HL-60/S4 (cell line): Measurements from ENCODE around the gene TRIP13.

Experiments
- in situ Hi-C: fragments of 300-500 bp; cut with MboI; formaldehyde crosslinking; loops from 2 replicates; pipeline ENCODE4 v1.14.3; 2022; ENCODE audit warnings: low sequenced_read_pairs

TRIP13 gene

DNA sequence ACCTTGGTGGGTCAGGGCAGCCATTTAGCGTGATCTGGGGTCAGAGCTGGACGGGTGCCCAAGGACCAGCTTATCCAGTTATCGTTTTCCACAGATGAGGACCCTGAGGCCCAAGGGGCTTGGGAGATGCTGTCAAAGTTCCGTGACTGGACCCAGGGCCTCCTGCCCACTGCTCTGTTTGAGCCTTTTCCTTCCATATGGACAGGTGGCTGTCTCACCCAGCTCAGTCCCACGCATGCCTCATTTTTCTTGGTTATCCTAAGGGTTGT is 56.5 kb downstream of the TRIP13 start:
- in situ Hi-C loops = loop anchor here (25.0 kb wide), 1 partner anchor 188 kb away; no protein-coding TSS in a partner anchor

DNA sequence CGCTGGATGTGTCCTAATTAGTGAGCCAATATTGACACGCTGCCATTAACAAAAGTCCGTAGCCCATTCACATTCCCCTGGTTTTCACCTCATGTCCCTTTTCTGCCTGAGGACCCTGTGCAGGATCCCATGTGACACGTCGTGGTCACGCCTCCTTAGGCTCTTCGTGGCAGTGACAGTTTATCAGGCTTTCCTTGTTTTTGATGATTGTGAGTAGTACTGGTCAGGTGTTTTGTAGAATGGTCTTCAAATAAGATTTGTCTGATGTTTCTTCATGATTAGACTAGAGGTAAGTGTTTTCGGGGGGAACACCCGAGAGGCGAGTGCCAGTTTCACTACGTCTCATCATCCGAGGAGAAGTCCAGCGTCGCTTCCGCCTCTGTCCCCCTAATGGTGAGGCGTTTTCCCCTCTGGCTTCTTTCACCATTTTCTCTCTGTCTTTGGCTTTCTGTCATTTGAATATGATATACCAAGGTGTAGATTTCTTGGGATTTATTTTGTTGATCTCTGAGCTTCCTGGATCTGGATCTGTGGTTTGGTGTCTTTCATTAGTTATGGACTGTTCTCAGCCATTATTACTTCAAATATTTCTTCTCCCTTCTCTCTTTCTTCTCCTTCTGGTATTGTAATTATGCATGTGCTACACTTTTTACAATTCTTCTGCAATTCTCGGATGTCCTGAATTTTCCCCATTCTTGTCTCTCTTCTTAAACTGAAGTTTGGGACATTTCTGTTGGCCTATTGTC is 57.3 kb downstream of the TRIP13 start:
- in situ Hi-C loops = loop anchor here (25.0 kb wide), 1 partner anchor 187 kb away; no protein-coding TSS in a partner anchor

DNA sequence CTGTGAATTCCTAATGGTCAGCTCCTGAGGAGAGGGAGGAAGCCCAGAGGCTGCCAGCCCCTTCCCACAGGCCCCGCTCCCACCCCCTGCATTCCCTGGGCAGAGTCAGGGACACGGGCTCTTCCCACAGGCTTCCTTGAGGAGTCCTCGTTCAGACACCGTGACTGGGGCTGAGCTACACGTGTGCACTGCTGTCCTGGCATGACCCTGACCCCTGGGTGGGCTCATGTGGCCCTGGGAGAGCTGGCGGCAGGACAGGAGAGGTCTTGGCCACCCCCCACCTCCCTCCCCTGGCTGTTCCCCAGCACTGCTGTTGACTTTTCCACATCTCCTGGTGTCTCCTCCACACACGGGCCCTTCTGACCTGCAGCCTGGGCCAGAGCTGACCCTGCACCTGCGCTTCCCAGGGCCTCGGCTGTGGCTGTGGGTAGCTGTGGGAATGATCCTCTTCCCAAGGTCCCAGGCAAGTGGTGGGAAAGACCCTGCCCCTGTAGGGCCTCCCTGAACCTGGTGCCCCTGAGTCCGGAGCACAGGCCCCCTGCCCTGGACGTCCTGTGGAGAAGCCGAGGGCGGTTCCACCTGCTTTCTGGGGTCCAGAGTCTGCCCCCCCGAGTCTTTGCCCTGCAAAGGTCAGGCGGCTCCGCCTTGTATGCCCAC is 59.4 kb downstream of the TRIP13 start:
- in situ Hi-C loops = no loop called here

DNA sequence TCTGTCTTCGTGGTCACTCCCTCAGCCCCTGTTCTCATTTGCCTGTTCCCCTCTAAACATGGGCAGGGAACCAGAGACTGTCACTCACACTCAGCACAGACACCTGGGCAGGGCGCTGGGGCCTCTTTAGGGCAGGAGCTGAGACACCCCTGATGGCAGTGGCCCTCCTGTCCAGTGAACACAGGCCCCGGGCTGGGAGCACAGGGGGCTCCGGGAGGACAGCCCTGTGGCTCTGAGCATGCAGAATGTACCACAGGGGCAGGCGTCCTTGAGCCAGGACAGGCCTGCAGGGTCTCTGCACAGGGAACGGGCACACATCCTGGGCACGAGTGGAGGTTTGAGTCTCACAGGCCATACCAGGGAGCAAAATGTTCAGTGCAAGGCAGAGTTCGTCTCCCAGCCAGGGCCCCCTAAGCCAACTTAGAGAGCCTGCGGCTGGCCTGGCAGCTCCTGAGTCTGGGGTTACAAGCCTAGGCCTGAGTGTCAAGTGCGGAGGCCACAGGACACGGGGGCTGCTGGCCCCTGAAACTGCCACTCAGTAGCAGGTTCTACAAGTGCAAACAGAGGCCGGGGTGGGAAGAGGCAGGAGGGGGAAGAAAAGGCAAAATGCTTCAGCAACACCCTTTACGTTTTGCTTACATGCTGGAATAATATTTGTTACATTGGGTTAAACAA is 60.0 kb downstream of the TRIP13 start:
- in situ Hi-C loops = no loop called here

DNA sequence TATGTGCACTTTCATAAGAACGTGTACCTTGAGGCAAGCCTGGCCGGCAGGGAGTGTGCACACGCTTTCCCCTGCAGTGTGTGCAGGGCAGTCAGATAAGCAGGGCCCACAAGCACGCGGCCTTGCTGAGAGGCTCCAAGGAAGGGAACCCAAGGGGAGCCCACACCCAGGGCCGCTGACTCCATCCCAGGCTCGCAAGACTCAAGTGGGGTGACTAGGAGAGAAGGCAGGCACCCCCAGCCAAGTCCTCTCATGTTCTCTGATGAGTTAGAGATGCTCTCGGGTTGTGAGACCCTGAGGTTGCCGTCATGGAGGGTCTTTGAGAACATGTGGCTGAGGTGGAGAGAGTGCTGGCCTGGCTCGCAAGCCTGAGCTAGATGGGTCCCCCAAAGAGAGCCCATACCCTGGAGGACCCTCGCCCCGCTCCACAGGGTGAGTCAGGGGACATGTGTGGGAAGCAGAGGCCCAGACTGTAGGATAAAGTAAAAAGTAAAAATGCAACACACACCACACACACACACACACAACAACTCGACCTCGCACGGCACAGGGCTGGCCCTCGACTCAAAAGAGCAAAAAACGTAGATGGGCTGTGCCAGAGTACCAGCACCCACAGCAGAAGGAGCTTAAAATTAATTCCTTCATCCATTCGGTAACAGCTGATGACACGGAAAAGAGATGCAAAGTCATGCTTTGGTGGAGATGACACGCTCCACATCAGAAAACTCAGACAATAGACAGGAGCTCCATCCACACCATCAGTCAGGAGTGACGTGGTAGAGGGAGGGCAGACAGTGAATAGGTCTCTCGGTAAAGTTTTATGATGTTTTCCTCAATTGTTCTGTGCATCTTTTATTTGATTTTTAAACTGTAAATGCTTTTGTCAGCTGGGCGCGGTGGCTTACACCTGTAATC is 61.1 kb downstream of the TRIP13 start:
- in situ Hi-C loops = no loop called here

DNA sequence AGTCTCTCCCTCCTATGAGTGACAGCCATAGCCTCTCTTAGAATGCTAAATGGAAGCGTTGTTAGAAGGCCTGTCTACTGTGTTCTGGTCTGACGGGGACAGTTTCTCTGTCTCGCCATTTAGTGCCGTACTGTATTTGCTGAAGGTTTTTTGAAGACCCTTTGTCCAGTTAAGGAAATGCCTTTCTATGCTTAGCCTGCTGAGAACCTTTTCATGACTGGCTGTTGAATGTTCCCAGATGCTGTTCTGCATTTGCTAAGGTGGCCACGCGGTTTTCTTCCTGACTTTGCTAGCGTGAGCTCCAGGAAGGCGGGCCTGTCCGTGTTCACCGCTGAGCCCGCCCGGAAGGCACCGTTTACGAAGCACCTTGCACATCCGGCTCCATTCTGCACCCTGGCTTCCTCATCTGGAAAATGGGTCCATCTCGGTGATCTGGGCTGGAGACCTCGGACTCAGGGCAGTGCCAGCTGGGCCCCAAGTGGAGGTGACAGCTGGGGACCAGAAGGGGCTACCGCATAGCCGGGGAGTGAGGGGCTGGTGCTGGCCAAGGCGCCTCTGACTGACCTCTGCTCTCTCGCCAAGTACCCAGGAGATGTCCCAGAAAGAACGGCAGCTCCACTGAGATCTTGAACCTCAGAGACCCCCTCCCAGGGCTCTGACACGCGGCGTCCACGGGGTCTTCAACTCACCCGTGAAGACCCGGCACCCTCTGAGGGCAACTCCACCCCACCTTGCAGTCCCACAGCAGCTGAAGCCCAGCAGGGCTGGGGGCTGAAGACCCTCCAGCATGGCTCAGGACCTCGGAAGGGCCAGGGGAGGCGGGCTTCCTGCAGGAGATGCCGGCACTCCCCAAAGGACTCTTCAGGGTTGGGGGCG is 63.4 kb downstream of the TRIP13 start:
- in situ Hi-C loops = no loop called here

DNA sequence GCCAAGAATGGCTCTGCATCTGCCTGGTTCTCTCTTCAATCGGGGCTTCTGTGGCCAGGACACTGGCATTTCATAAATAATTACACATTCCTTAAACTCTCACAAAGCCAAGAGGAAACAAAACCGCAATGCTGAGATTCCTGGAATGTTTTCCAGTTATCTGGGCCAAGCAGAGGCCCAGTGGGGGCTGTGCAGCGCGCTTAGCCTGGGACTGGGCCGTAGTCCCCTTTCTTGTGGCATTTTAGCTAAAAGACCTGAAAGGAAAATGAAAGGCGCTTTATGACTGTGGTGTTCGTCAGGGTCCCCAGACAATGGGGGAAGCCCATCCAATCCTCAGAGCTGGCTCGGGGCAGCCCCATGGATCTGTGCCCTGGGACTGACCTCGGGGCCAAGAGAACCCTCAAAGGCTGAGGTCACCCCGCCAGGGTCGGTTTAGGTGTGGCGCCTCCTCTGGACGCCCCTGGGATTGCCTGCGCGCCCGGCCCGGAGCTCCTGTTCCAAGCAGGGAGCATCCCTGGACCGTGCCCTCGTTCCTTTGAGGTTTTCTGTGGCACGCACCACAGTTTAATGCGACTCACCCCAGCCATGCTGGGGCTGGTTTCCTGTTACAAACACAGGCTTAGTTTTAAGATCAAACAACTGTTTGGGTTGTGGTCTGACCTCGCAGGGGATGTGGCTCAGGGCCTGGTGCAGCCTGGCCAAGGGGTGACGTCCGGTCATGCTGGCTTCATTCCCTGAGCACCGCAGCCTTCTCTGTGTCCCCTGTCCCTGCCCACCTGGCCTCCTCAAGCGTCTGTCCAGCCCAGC is 64.5 kb downstream of the TRIP13 start:
- in situ Hi-C loops = no loop called here

DNA sequence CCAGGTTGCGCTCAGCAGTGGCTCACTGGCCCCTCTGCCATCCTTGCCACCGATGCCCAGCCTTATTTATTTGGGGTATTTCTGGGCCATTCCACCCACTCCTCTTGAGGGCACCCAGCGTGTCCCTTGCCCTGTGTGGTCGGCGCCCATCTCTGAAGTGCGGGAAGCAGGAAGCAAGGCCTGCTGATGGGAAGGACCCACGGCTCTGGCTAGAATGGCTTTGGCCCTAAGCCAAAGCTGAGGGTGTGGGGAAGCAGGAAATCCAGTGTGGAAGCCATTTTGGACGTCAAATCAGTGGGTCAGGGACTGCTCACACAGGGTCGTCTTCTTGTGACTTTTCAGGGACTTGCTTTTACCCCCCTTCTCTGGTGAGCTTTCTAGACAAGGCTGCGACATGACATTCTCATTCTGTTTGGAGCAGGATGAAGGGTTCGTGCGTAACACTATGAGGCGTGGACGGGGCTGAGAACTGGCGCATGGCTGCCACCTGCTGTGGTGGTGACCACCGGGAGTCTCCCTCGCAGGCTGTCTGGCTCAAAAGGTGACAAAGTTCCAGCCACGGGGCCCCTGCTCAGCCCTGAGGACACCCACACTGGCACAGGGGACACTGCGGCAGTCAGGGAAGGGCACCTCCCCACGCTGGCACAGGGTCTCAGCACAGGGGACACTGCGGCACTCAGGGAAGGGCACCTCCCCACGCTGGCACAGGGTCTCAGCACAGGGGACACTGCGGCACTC is 65.2 kb downstream of the TRIP13 start:
- in situ Hi-C loops = no loop called here

DNA sequence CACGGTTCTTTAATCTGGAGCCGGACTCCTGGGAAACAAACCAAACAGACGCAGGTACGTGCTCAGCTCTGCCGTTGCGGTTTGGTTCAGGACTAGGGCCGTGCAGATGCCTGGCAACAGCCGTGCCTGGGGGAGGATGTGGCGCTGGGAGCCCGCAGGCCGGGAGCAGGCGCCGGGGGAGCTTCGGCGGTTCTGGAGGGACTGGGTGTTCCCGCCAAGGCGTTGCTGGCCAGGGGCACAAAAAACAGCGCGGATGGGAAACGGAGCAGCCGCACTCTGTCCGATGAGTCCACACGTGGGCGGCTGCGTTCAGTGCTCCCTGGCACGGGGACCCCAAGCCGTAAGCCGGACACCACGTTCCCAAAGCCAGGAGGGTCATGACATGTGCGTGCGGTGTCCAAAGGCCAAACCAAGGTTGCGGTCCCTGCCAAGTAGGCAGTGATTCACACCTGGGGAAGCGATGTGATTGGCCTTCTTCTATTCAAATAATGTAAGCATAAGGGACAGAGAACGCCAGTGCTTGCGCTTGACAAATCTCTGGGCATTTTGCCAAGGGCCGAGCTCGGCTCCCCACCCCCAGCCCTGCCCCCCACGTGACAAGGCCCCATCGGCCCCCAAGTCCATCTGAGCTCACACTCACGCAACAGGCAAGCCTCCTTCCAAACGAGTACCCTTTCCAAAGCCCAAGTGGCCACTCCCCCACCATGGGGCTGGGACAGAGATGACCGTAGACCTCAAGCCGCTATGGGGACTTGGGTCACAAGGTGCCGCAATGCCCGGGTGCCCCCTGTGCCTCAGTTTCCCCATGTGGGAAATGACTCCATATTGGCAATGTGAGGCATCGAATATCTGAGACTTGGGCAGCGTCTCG is 66.3 kb downstream of the TRIP13 start:
- in situ Hi-C loops = no loop called here

DNA sequence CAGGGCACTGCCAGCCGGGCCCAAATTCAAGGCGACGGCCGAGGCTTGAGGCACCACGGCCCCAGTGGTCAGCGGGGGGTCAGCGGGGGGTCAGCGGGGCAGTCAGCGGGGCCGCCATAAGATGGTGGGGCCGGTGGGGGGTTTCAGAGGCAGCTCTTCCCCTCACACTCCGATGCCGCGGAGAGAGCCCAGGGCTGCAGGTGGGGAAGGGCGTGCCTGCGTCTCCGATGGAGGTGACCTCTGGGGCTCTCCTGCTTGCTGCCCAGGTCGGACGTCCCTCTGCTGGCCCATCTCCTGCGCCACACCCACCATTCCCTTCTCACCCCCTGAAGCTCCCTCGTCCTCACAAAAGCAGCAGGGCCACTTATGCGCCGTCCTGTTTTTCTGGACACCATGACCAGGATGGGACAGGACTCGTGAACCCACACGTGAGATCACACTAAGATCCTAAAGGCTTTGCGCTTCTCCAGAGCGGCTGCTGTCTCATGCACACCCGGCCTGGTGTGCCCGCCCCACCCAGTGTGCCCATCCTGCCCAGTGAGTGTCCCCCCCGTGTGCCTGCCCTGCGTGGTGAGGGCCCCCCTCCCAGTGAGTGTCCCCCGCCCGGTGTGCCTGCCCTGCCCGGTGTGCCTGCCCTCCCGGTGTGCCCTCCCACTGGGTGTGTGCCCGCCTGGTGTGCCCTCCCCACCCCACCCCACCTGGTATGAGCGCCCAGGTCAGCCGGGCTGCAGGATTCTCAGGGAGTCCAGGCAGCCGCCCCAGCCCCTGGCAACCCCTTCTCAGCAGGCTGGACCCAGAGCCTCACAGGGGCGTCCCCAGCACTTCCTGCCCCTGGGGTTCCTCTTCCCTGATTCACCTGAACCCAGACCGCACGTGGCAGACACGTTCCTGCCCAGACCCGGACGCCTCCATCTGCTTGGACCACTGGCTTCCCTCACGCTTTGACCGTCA is 67.2 kb downstream of the TRIP13 start:
- in situ Hi-C loops = no loop called here

DNA sequence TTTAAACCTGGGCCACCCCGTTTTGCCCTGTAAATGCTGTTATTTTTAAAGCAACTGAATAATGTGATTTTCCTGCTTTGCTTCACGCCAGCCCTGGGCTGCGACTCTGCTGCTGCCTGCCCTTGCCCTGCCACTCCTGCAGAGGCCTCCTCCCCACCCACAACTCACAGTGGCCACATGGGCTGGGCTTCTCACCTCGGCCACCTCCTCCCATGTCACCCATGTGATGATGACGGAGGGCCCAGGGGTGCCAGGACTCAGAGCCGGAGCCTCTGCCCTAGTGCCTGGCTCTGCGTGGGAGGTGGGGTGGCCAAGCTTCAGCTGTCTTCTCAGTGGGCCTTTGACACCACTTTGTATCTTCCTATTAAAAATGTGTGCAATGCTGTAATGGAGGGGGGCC is 67.9 kb downstream of the TRIP13 start:
- in situ Hi-C loops = no loop called here

DNA sequence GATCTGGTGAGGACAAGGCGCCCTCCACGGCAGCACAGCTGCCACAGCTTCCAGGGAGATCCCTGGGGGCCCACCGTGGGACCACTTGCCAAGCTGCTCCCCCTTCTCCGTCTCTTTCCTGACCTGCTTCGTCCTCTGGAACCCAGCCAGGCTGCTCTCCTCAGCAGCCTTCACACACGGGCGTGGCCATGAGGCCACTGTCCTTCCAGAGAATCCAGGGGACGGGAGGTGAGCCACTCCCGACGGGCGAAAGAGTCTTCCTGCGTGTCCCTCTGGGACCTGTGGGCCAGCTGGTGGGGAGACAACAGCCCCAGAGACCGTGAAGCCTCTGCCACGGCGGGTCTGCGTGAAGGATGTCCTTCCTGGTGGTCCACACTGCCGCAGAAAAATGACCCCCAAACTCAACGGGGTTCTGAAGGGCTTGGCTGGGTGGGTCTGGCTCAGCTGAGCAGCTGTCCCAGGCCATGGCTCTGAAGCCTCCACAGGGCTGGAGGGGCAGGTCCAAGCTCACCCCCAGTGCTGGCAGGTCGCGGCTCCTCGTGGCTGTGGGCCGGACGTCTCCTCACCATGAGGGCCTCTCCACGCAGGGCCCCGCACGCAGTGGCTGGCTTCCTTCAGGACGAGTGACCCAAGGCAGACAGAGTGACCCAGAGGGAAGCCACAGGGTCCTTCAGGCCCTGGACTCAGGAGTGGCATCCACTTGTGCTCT is 68.5 kb downstream of the TRIP13 start:
- in situ Hi-C loops = no loop called here

DNA sequence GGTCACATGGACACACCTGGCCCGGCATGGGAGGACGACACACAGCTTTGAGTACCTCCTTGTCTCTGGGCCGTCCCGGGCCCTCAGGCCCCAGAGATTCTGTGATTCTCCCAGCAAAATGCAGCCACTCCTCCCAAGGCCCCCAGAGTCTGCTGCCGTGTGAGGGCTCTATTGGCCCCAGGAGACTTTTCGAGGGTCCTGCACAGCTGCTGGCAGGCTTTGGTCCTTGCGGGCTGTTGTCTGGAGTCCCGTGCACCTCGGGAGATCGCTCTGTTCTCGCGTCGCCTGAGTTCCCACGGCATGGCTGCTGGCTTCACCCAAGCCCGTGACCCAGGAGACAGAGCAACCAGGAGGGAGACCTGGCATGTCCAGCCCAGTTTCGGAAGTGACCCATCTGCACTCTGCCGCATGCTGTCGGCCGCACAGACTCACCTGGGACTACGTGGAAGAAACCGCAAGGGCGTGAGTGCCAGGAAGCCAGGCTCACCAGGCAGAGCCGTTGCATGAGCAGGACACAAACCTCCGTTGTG is 69.1 kb downstream of the TRIP13 start:
- in situ Hi-C loops = no loop called here

DNA sequence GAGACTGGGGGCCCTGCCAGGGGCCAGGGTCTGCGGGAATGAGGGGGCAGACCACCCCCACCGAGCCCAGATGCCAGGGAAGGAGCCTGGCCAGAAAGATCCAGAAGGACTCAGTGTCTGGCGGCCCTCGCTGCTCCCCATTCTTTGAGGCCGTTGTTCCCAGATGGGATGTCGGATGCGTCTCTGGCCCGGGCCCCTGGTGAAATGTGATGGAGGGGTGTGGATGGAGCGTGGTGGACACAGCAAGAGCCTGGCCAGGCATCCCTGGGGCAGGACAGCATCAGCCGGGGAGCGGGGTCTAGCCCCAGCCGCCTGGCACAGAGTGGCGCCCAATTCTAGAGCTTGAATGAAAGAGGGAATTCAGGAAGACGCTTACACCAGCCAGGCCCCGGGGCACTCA is 69.7 kb downstream of the TRIP13 start:
- in situ Hi-C loops = no loop called here

DNA sequence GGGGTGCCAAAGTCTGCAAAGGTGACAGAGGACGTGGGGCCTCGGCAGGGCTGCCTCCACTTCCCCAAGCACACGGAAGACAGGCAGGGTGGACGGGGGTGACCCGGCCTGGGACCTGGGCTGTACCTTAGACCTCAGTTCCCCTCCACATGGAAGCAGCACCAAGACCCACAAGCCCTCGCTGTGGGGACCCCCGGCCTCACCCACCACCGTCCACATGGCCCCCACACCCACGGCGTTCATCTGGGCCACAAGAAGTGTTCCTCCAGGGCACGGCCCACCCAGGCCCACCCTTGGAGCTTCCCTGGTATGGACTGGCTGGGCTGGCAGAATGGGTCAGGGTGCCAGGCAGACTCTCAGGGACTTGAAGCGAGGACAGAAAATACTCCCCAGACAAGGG is 70.1 kb downstream of the TRIP13 start:
- in situ Hi-C loops = no loop called here

DNA sequence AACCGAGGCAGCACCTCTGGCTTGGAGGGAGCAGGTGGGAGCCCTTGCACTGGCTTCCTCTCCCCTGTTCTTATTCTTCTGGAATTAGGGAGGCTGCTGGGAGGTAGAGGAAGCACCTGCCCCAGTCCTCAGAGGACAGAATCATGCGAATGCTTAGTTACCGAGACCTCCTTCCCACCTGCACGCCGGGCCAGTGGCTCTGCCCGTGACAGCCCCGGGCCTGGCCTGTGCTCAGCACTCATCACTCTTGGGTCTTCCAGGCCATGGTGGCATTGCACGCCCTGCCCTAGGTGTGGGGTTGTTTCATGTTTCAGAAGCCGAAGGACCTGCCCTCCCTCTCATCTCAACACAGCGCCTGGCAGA is 70.6 kb downstream of the TRIP13 start:
- in situ Hi-C loops = no loop called here
